Medulla oblongata (tissue), 1 donor: ENCODE results near the gene PLSCR5.

Experiments
- DNase-seq: peaks from one replicate; pipeline ENCODE4 v3.0.0-alpha.2; 2015; ENCODE audit errors: extremely low spot score

Gene PLSCR5

GRCh38 chr3:146585156-146585555 lies 20.0 kb downstream of the PLSCR5 start:
- no peak for DNase-seq

GRCh38 chr3:146581951-146582467 lies 23.1 kb downstream of the PLSCR5 start:
- DNase-seq: peak; percentile 37

- no peak for DNase-seq
Measured at GRCh38 chr3:146581080-146581601, 24.0 kb downstream of the PLSCR5 start.

- peak; percentile 61 for DNase-seq
Measured at GRCh38 chr3:146577662-146578061, 27.5 kb downstream of the PLSCR5 start.

GRCh38 chr3:146575636-146576035 lies 29.5 kb downstream of the PLSCR5 start:
- DNase-seq: no peak

- no peak for DNase-seq
Measured at GRCh38 chr3:146574173-146574572, 31.0 kb downstream of the PLSCR5 start.

- no peak for DNase-seq
Measured at GRCh38 chr3:146569314-146569713, 35.8 kb downstream of the PLSCR5 start.

- DNase-seq: no peak
Measured at GRCh38 chr3:146566138-146566537, 39.0 kb downstream of the PLSCR5 start.

GRCh38 chr3:146561879-146562278 lies 43.3 kb downstream of the PLSCR5 start:
- DNase-seq: no peak

- no peak for DNase-seq
Measured at GRCh38 chr3:146561463-146561862, 43.7 kb downstream of the PLSCR5 start.

- no peak for DNase-seq
Measured at GRCh38 chr3:146560678-146561077, 44.5 kb downstream of the PLSCR5 start.

- no peak for DNase-seq
Measured at GRCh38 chr3:146559388-146559787, 45.8 kb downstream of the PLSCR5 start.

GRCh38 chr3:146558781-146559180 lies 46.4 kb downstream of the PLSCR5 start:
- DNase-seq: no peak

- DNase-seq: no peak
Measured at GRCh38 chr3:146557745-146558144, 47.4 kb downstream of the PLSCR5 start.

- no peak for DNase-seq
Measured at GRCh38 chr3:146555311-146555710, 49.8 kb downstream of the PLSCR5 start.

GRCh38 chr3:146554151-146554760 lies 50.9 kb downstream of the PLSCR5 start:
- no peak for DNase-seq

GRCh38 chr3:146550743-146551510 lies 54.2 kb downstream of the PLSCR5 start:
- DNase-seq: no peak

- no peak for DNase-seq
Measured at GRCh38 chr3:146550070-146550615, 55.0 kb downstream of the PLSCR5 start.

- no peak for DNase-seq
Measured at GRCh38 chr3:146547235-146547835, 57.8 kb downstream of the PLSCR5 start.

GRCh38 chr3:146546366-146546965 lies 58.7 kb downstream of the PLSCR5 start:
- DNase-seq: no peak

GRCh38 chr3:146544929-146545528 lies 60.1 kb downstream of the PLSCR5 start:
- no peak for DNase-seq
